IMR-90 (cell line): ENCODE data around the gene AMTN. TPM values are rescaled to one million over a fixed set of nuclear protein-coding genes. Genes with fewer than 3 reads are reported as not detected.

Experiments
- ATAC-seq: fragments of 200-7000 bp; cut with Tn5 transposase; 2 replicates; pipeline ENCODE4 v1.9.1; 2020; ENCODE audit warnings: low read depth, mild to moderate bottlenecking, moderate library complexity
- BruUV-seq: library from RNA; stranded (reverse); fragments of 400-500 nt; replicated peaks from 2 replicates; lab custom pipeline; 2021; lab: Mats Ljungman, UMichigan
- CTCF ChIA-PET: fragments of 300-600 bp; formaldehyde crosslinking; extraction: SDS; loops from one replicate; lab custom pipeline; 2021; ENCODE audit warnings: antibody characterized with exemption; lab: Yijun Ruan, JAX
- POLR2A ChIA-PET: fragments of 300-600 bp; sonication (Branson Sonifier 250); formaldehyde crosslinking; loops from one replicate; lab custom pipeline; 2022; ENCODE audit warnings: antibody characterized with exemption; ENCODE audit not compliant: unreplicated experiment; lab: Charles Lee
- DNase-seq: peaks from one replicate; pipeline ENCODE4 v3.0.0; 2013
- H2AFZ ChIP-seq: replicated peaks from 2 replicates; pipeline ENCODE3; 2013; ENCODE audit warnings: low read length, mild to moderate bottlenecking; ENCODE audit not compliant: poor library complexity
- H2AK5ac ChIP-seq: 2 replicates; pipeline ENCODE4 v1.6.1; 2013; ENCODE audit warnings: low read depth, low read length, inconsistent platforms
- H2AK9ac ChIP-seq: replicated peaks from 2 replicates; pipeline ENCODE3; 2013; ENCODE audit warnings: mild to moderate bottlenecking, low read depth, low read length, moderate library complexity; ENCODE audit not compliant: poor library complexity
- H2BK120ac ChIP-seq: 2 replicates; pipeline ENCODE4 v1.6.1; 2013; ENCODE audit warnings: low read depth, low read length, inconsistent platforms
- H2BK15ac ChIP-seq: 3 replicates; pipeline ENCODE4 v1.6.1; 2013; ENCODE audit warnings: low read depth, low read length, inconsistent platforms
- H2BK20ac ChIP-seq: 2 replicates; pipeline ENCODE4 v1.6.1; 2013; ENCODE audit warnings: low read depth, mild to moderate bottlenecking, inconsistent platforms, low read length, moderate library complexity
- H2BK5ac ChIP-seq: 2 replicates; pipeline ENCODE4 v1.6.1; 2013; ENCODE audit warnings: mild to moderate bottlenecking, low read depth, low read length, inconsistent platforms; ENCODE audit not compliant: poor library complexity, severe bottlenecking
- H3K14ac ChIP-seq: replicated peaks from 2 replicates; pipeline ENCODE4 v1.6.1; 2013; ENCODE audit warnings: low read depth, low read length, inconsistent platforms
- H3K18ac ChIP-seq: 2 replicates; pipeline ENCODE4 v1.6.1; 2013; ENCODE audit warnings: low read depth, low read length, control low read depth
- H3K23ac ChIP-seq: 2 replicates; pipeline ENCODE4 v1.6.1; 2013; ENCODE audit warnings: low read depth, low read length, inconsistent platforms
- H3K27ac ChIP-seq: 2 replicates; pipeline ENCODE4 v1.5.1; 2013; ENCODE audit warnings: mild to moderate bottlenecking, control low read depth, low read length; ENCODE audit not compliant: insufficient read depth
- H3K27me3 ChIP-seq: 2 replicates; pipeline ENCODE4 v1.6.1; 2013; ENCODE audit warnings: low read length; ENCODE audit not compliant: control insufficient read depth, insufficient read depth
- H3K36me3 ChIP-seq: 2 replicates; pipeline ENCODE4 v1.6.1; 2013; ENCODE audit warnings: low read length, mixed read lengths; ENCODE audit not compliant: control insufficient read depth, insufficient read depth
- H3K4ac ChIP-seq: 2 replicates; pipeline ENCODE4 v1.6.1; 2013; ENCODE audit warnings: low read depth, low read length, inconsistent platforms
- H3K4me1 ChIP-seq: 2 replicates; pipeline ENCODE4 v1.6.1; 2013; ENCODE audit warnings: low read length, mixed read lengths; ENCODE audit not compliant: control insufficient read depth, insufficient read depth
- H3K4me2 ChIP-seq: 2 replicates; pipeline ENCODE4 v1.6.1; 2013; ENCODE audit warnings: low read depth, mild to moderate bottlenecking, control low read depth, low read length, moderate library complexity
- H3K4me3 ChIP-seq: 2 replicates; pipeline ENCODE4 v1.5.1; 2013; ENCODE audit warnings: low read depth, mild to moderate bottlenecking, control low read depth, low read length, moderate library complexity; ENCODE audit not compliant: insufficient read depth
- H3K56ac ChIP-seq: 2 replicates; pipeline ENCODE4 v1.6.1; 2013; ENCODE audit warnings: low read length, inconsistent platforms; ENCODE audit not compliant: insufficient read depth; ENCODE audit errors: extremely low read depth
- H3K79me1 ChIP-seq, 2 experiments: 2 replicates each; pipeline ENCODE4 v1.6.1; 2013; ENCODE audit warnings: low read length in 2 of 2, inconsistent platforms in 1 of 2, low read depth in 1 of 2
- H3K9ac ChIP-seq: 2 replicates; pipeline ENCODE4 v1.6.1; 2013; ENCODE audit warnings: low read depth, low read length, control low read depth
- H3K9me1 ChIP-seq: 2 replicates; pipeline ENCODE4 v1.6.1; 2013; ENCODE audit warnings: low read length, inconsistent platforms; ENCODE audit not compliant: insufficient read depth
- H3K9me3 ChIP-seq: 2 replicates; pipeline ENCODE4 v1.6.1; 2013; ENCODE audit warnings: low read length; ENCODE audit not compliant: control insufficient read depth, insufficient read depth
- H4K20me1 ChIP-seq: 2 replicates; pipeline ENCODE4 v1.6.1; 2013; ENCODE audit warnings: low read length, inconsistent platforms; ENCODE audit not compliant: insufficient read depth
- H4K5ac ChIP-seq: 2 replicates; pipeline ENCODE4 v1.6.1; 2013; ENCODE audit warnings: mild to moderate bottlenecking, low read depth, low read length, control low read depth
- H4K8ac ChIP-seq, 2 experiments: 2 replicates each; pipeline ENCODE4 v1.6.1; 2013; ENCODE audit warnings: low read depth in 2 of 2, low read length in 2 of 2, control low read depth in 1 of 2, inconsistent platforms in 1 of 2
- H4K91ac ChIP-seq: 2 replicates; pipeline ENCODE4 v1.6.1; 2013; ENCODE audit warnings: low read depth, low read length, inconsistent platforms; ENCODE audit not compliant: insufficient read depth
- BHLHE40 ChIP-seq: fragments of 150-350 bp; IDR thresholded peaks from 2 replicates; pipeline ENCODE4 v1.6.1; 2016; ENCODE audit warnings: mild to moderate bottlenecking, low read depth, low read length
- CEBPB ChIP-seq: IDR thresholded peaks from 2 replicates; pipeline ENCODE4 v1.6.1; 2012; ENCODE audit warnings: low read depth, low read length, improper control_type of control experiment
- CHD1 ChIP-seq: IDR thresholded peaks from 2 replicates; pipeline ENCODE4 v1.6.1; 2012; ENCODE audit warnings: low read depth, low read length, improper control_type of control experiment
- FOS ChIP-seq: fragments of 150-350 bp; IDR thresholded peaks from 2 replicates; pipeline ENCODE4 v1.6.1; 2016; ENCODE audit warnings: low read depth, low read length
- MAFK ChIP-seq: IDR thresholded peaks from 2 replicates; pipeline ENCODE4 v1.6.1; 2012; ENCODE audit warnings: low read depth, low read length, improper control_type of control experiment
- MAZ ChIP-seq: IDR thresholded peaks from 2 replicates; pipeline ENCODE4 v1.6.1; 2012; ENCODE audit warnings: low read depth, mild to moderate bottlenecking, low read length, improper control_type of control experiment, moderate library complexity, borderline replicate concordance
- MXI1 ChIP-seq: IDR thresholded peaks from 2 replicates; pipeline ENCODE4 v1.6.1; 2012; ENCODE audit warnings: low read depth, mild to moderate bottlenecking, low read length, moderate library complexity, borderline replicate concordance
- NFE2L2 ChIP-seq: fragments of 150-350 bp; IDR thresholded peaks from 2 replicates; pipeline ENCODE4 v1.6.1; 2016; ENCODE audit warnings: low read depth, mild to moderate bottlenecking, low read length
- POLR2A ChIP-seq: IDR thresholded peaks from 2 replicates; pipeline ENCODE4 v1.6.1; 2012; ENCODE audit warnings: mild to moderate bottlenecking, low read depth, low read length
- RAD21 ChIP-seq: IDR thresholded peaks from 2 replicates; pipeline ENCODE4 v1.6.1; 2012; ENCODE audit warnings: low read length, improper control_type of control experiment
- RCOR1 ChIP-seq: IDR thresholded peaks from 2 replicates; pipeline ENCODE4 v1.6.1; 2012; ENCODE audit warnings: mild to moderate bottlenecking, low read length, improper control_type of control experiment; ENCODE audit not compliant: insufficient replicate concordance
- RFX5 ChIP-seq: IDR thresholded peaks from 2 replicates; pipeline ENCODE4 v1.8.0; 2012; ENCODE audit warnings: low read depth, mild to moderate bottlenecking, low read length, moderate library complexity
- SMC3 ChIP-seq: fragments of 150-350 bp; IDR thresholded peaks from 2 replicates; pipeline ENCODE4 v1.6.1; 2016; ENCODE audit warnings: low read depth, mild to moderate bottlenecking, antibody characterized with exemption, low read length, moderate library complexity
- USF2 ChIP-seq: fragments of 150-350 bp; IDR thresholded peaks from 2 replicates; pipeline ENCODE4 v1.6.1; 2017; ENCODE audit warnings: mild to moderate bottlenecking, antibody characterized with exemption, low read length, low read depth
- WGBS, 2 experiments: methylation state at CpG; one replicate each; pipeline versions ENCODE4 v1.1.5 to v1.1.7; 2013; ENCODE audit warnings: missing lambda C conversion rate in 2 of 2; ENCODE audit not compliant: insufficient read length in 1 of 2; ENCODE audit errors: extremely low coverage in 2 of 2; 5-methylcytosine and 5-hydroxymethylcytosine counted together
- dilution Hi-C: fragments of 300-500 bp; cut with HindIII; formaldehyde crosslinking; loops from one replicate; pipeline ENCODE4 v1.14.3; 2018; ENCODE audit warnings: low sequenced_read_pairs; ENCODE audit not compliant: unreplicated experiment
- in situ Hi-C: fragments of 300-500 bp; cut with MboI; formaldehyde crosslinking; loops from 3 replicates; pipeline ENCODE4 v1.14.3; 2019; ENCODE audit warnings: low sequenced_read_pairs, inconsistent platforms, mixed read lengths
- intact Hi-C: fragments of 100-400 bp; cut with micrococcal nuclease; formaldehyde crosslinking; loops from 2 replicates; pipeline ENCODE4 v1.10.0; 2022
- polyA plus RNA-seq, 3 experiments: library from polyadenylated mRNA; depleted of rRNA; stranded (reverse); fragments of >200 nt; gene quantifications; 2 replicates each; pipeline ENCODE4 v1.2.3, GENCODE V29; 2012; ENCODE audit warnings: low replicate concordance in 1 of 3
- total RNA-seq: library from RNA; depleted of rRNA; stranded (reverse); fragments of >200 nt; gene quantifications from 2 replicates; pipeline ENCODE4 v1.2.3, GENCODE V29; 2012
- TF ChIP-seq, protein P1 (sequence below): fragments of 150-350 bp; IDR thresholded peaks from 2 replicates; pipeline ENCODE4 v1.6.1; 2016; ENCODE audit warnings: low read depth, mild to moderate bottlenecking, low read length, moderate library complexity, borderline replicate concordance
- TF ChIP-seq, protein P2 (sequence below): conservative IDR thresholded peaks from 2 replicates; pipeline ENCODE4 v1.5.1; 2012; ENCODE audit warnings: mild to moderate bottlenecking, low read depth, low read length, improper control_type of control experiment

Gene AMTN
- total and polyA plus RNA-seq, 2 of the 4 experiments (the other 2 are of a cell fraction), result not detected

GRCh38 chr4:70508801-70509200 is 9.6 kb upstream of the AMTN start:
- intact Hi-C loops (no loop called here), in situ Hi-C loops (loop anchor here (25.0 kb wide), 1 partner anchor 822 kb away; no protein-coding TSS in a partner anchor)
- BruUV-seq, result no TSS peak

More at GRCh38 chr4:70508801-70509200, 9.6 kb upstream of the AMTN start:
- Histone ChIP-seq H4K91ac (no peak overlapping the region), H3K4me3 (no peak overlapping the region), H3K18ac (no peak overlapping the region), H3K23ac (no peak overlapping the region), H2AK5ac (no peak overlapping the region), H3K4me1 (no peaks in the 10 kb centered on the region), H4K20me1 (no peaks in the 10 kb centered on the region), H3K79me1 (no peaks in the 10 kb centered on the region), H3K14ac (no peak overlapping the region), H3K9me1 (no peaks in the 10 kb centered on the region), H3K9ac (no peak overlapping the region), H3K27me3 (no peaks in the 10 kb centered on the region), H2BK15ac (no peak overlapping the region), H2AK9ac (no peak overlapping the region), H3K4me2 (no peak overlapping the region), H2AFZ (no peak overlapping the region), H2BK5ac (no peak overlapping the region), H3K36me3 (no peaks in the 10 kb centered on the region), H2BK120ac (no peak overlapping the region), H2BK20ac (no peak overlapping the region), H3K4ac (no peak overlapping the region), H3K56ac (no peak overlapping the region), H3K9me3 (no peaks in the 10 kb centered on the region), H4K8ac (no peak overlapping the region), H3K27ac (no peak overlapping the region), H4K5ac (no peak overlapping the region)
- WGBS, 2 experiments, result 0% methylated on average over 1 of the region's 1 CpG; no CpG with 5 or more reads in 1 of the 2 experiments
- dilution Hi-C loops, result no loop called here
- ChIA-PET POLR2A (no interaction called here), CTCF (no interaction called here)
- TF ChIP-seq, protein P1, sequence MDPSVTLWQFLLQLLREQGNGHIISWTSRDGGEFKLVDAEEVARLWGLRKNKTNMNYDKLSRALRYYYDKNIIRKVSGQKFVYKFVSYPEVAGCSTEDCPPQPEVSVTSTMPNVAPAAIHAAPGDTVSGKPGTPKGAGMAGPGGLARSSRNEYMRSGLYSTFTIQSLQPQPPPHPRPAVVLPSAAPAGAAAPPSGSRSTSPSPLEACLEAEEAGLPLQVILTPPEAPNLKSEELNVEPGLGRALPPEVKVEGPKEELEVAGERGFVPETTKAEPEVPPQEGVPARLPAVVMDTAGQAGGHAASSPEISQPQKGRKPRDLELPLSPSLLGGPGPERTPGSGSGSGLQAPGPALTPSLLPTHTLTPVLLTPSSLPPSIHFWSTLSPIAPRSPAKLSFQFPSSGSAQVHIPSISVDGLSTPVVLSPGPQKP, result no peak
- TF ChIP-seq MAFK (no peak), POLR2A (no peak), USF2 (no peak), MAZ (no peak), SMC3 (no peak), CEBPB (no peak), CHD1 (no peak), NFE2L2 (no peak), MXI1 (no peak), RCOR1 (no peak), RFX5 (no peak), RAD21 (no peak), FOS (no peak), BHLHE40 (no peak)
- TF ChIP-seq, protein P2, sequence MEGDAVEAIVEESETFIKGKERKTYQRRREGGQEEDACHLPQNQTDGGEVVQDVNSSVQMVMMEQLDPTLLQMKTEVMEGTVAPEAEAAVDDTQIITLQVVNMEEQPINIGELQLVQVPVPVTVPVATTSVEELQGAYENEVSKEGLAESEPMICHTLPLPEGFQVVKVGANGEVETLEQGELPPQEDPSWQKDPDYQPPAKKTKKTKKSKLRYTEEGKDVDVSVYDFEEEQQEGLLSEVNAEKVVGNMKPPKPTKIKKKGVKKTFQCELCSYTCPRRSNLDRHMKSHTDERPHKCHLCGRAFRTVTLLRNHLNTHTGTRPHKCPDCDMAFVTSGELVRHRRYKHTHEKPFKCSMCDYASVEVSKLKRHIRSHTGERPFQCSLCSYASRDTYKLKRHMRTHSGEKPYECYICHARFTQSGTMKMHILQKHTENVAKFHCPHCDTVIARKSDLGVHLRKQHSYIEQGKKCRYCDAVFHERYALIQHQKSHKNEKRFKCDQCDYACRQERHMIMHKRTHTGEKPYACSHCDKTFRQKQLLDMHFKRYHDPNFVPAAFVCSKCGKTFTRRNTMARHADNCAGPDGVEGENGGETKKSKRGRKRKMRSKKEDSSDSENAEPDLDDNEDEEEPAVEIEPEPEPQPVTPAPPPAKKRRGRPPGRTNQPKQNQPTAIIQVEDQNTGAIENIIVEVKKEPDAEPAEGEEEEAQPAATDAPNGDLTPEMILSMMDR, result no peak
- no peak for ATAC-seq
- no peak for DNase-seq
